Endothelial cell (in vitro differentiated cells): ENCODE results near the gene LIM2. TPM values are rescaled to one million over a fixed set of nuclear protein-coding genes. Genes with fewer than 3 reads are reported as not detected.

ENCODE experiments used
- DNase-seq: peaks from one replicate; pipeline ENCODE4 v3.0.0; 2021; ENCODE audit warnings: low spot score
- H3K27ac Mint-ChIP-seq: one replicate; pipeline ENCODE4 v1.8.0; 2021; ENCODE audit warnings: mixed read lengths, inconsistent platforms; ENCODE audit not compliant: unreplicated experiment
- H3K27me3 Mint-ChIP-seq: one replicate; pipeline ENCODE4 v1.8.0; 2021; ENCODE audit warnings: mild to moderate bottlenecking, moderate library complexity, mixed read lengths, inconsistent platforms; ENCODE audit not compliant: unreplicated experiment
- H3K36me3 Mint-ChIP-seq: one replicate; pipeline ENCODE4 v1.8.0; 2021; ENCODE audit warnings: mild to moderate bottlenecking, low read depth, mixed read lengths, inconsistent platforms; ENCODE audit not compliant: unreplicated experiment
- H3K4me1 Mint-ChIP-seq: one replicate; pipeline ENCODE4 v1.8.0; 2021; ENCODE audit warnings: mild to moderate bottlenecking, mixed read lengths, inconsistent platforms; ENCODE audit not compliant: unreplicated experiment
- H3K4me3 Mint-ChIP-seq: one replicate; pipeline ENCODE4 v1.8.0; 2021; ENCODE audit warnings: mild to moderate bottlenecking, mixed read lengths, inconsistent platforms; ENCODE audit not compliant: unreplicated experiment
- H3K9me3 Mint-ChIP-seq: one replicate; pipeline ENCODE4 v1.8.0; 2021; ENCODE audit warnings: mixed read lengths, inconsistent platforms; ENCODE audit not compliant: unreplicated experiment
- total RNA-seq: library from RNA; stranded (reverse); fragmentation: NEBNext Ultra II Directional; extraction: Animal tissue kit (Norgen Biotek cat#: 25700); gene quantifications from one replicate; pipeline ENCODE4 v1.2.1, GENCODE V29; 2021; ENCODE audit not compliant: unreplicated experiment
- TF ChIP-seq, protein P1 (sequence below): fragments of 200-600 bp; sonication (generic); IDR thresholded peaks from one replicate; pipeline ENCODE4 v1.5.0; 2021; ENCODE audit warnings: antibody characterized with exemption; ENCODE audit not compliant: unreplicated experiment

Gene LIM2
- total RNA-seq, 1 donor from 2014 or later, result not detected

DNA sequence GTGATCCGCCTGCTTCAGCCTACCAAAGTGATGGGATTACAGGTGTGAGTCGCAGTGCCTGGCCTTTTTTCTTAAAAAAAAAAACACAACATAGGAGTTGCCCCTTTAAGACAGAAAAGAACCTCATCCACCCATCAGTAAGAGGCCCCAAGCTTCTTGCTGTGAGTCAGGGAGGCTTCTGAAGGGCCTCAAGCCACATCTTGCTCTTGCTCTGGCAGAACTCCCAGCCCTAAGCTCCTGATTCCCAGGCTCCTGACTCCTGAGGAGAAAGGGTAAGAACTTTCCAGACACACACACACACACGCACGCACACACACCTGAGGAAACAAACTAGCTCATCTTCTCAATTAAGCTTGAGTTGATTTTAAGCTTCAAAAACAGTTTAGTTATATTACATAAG, 28.5 kb downstream of the LIM2 start:
- Mint-ChIP-seq H3K36me3 (no peaks in the 10 kb centered on the region), H3K27me3 (peaks cover 3% of the 10 kb centered on the region), H3K27ac (no peak overlapping the region), H3K4me3 (no peak overlapping the region), H3K9me3 (no peaks in the 10 kb centered on the region), H3K4me1 (peaks cover 11% of the 10 kb centered on the region)
- DNase-seq, result no peak
- TF ChIP-seq, protein P1, sequence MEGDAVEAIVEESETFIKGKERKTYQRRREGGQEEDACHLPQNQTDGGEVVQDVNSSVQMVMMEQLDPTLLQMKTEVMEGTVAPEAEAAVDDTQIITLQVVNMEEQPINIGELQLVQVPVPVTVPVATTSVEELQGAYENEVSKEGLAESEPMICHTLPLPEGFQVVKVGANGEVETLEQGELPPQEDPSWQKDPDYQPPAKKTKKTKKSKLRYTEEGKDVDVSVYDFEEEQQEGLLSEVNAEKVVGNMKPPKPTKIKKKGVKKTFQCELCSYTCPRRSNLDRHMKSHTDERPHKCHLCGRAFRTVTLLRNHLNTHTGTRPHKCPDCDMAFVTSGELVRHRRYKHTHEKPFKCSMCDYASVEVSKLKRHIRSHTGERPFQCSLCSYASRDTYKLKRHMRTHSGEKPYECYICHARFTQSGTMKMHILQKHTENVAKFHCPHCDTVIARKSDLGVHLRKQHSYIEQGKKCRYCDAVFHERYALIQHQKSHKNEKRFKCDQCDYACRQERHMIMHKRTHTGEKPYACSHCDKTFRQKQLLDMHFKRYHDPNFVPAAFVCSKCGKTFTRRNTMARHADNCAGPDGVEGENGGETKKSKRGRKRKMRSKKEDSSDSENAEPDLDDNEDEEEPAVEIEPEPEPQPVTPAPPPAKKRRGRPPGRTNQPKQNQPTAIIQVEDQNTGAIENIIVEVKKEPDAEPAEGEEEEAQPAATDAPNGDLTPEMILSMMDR, result no peak

DNA sequence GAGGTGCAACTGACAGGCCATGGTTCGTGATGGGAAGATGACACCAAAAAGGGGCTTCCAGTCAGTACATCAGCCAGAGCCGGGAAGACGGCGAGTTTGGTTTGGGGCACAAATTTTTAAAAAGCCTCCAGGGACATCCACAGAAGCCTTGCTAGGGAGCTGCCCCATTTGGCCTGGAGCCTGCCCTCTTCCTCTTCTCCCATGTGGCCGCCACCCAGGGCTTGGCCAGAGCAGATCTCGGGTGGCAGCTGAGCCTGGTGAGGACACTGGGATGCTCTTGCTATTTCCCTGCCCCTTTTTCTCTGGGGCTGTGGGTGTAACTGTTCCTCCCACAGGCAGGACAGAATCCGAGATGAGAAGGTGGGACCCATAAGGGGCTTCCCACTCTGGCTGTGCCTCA, 29.8 kb downstream of the LIM2 start:
- no peak for DNase-seq
- Mint-ChIP-seq H3K27me3 (peaks cover 3% of the 10 kb centered on the region), H3K27ac (no peak overlapping the region), H3K36me3 (no peaks in the 10 kb centered on the region), H3K4me3 (no peak overlapping the region), H3K4me1 (peaks cover 12% of the 10 kb centered on the region), H3K9me3 (no peaks in the 10 kb centered on the region)
- TF ChIP-seq, protein P1, result no peak

DNA sequence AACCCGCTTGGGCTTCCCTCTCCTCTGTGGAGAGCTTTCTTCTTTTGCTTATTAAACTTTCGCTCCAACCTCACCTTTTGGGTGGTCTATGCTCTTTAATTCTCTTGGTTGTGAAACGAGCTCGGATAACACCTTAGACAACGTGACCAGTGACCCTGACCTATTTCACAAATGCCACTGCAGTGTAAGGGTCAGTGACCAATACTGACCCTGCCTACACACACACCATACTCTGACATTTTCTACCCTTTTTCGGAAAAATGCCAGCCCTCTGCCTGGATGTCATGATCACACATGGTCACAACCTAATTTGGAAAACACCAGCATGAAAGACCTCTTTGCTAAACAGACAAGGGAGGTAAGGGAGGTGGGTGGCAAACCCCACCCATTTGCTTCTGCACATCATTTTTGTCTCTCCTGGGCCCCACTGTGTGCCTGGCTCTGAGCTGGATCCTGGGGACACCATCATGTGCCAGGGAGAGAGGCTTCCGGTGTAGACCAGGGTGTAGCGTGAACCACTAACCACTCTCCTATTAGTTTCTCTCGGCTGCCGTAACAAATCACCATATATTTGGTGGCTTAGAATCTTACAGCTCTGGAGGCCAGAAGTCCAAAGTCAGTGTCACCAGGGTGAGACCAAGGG, 31.5 kb downstream of the LIM2 start:
- peaks cover 11% of the 10 kb centered on the region for H3K36me3 Mint-ChIP-seq
- peaks cover 12% of the 10 kb centered on the region for H3K4me1 Mint-ChIP-seq
- no peak overlapping the region for H3K27ac Mint-ChIP-seq
- no peaks in the 10 kb centered on the region for H3K9me3 Mint-ChIP-seq
- H3K27me3 Mint-ChIP-seq, result peaks cover 6% of the 10 kb centered on the region
- no peak overlapping the region for H3K4me3 Mint-ChIP-seq
- TF ChIP-seq, protein P1, result no peak
- no peak for DNase-seq

DNA sequence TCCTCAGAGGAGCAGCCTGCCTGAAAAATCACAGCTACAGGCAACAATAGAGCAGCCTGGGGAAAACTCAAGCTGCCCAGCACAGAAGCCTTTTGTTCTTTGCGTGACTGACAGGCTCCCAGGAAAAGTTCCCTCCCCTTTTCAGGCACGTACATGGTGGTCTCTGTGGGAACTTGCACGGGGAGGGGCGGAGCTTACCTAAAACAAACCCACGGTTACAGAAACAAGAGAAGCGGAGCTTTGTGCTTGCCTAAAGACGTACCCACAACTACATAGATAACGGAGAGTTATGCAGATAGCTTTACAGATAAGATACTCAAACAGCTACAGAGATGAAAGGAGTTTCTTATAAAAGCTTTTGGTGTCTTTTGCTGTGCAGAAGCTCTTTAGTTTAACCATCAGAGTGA, 33.0 kb downstream of the LIM2 start:
- TF ChIP-seq, protein P1, result no peak
- no peak overlapping the region for H3K4me3 Mint-ChIP-seq
- H3K4me1 Mint-ChIP-seq, result peaks cover 12% of the 10 kb centered on the region
- H3K36me3 Mint-ChIP-seq, result peaks cover 11% of the 10 kb centered on the region
- peaks cover 8% of the 10 kb centered on the region for H3K27me3 Mint-ChIP-seq
- peak; percentile 46 for DNase-seq
- no peaks in the 10 kb centered on the region for H3K9me3 Mint-ChIP-seq
- peak overlapping the region; percentile 34 for H3K27ac Mint-ChIP-seq

DNA sequence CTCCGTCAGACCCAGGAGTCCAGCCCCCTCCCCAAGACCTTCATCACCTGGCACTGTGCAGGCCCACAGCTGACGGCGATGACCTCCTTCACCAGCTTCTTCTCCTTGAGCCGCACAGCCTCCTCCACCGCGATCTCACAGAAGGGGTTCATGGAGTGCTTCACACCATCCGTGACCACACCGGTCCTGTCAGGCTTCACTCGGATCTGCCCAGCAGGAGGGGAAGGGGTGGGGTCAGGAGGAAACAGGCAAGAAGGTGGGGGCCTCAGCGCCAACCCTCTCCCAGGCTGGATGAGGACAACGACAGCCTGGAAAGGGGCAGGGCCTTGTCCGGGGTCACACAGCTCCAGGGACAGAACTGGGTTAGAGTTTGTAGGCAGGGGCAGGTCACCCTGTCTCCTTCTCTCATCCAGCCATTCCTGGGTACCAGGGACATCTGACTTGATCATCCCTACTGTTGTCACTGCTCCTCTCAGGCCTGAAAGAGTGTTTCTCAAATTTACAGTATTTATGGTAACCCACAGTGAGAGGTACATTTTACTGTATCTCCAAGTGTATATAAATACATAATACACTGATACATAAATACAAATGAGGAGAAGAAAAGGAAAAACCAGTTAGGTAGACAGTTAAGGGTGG, 33.6 kb downstream of the LIM2 start:
- Mint-ChIP-seq H3K36me3 (peaks cover 11% of the 10 kb centered on the region), H3K27ac (peak overlapping the region; percentile 24), H3K9me3 (no peaks in the 10 kb centered on the region), H3K27me3 (peaks cover 8% of the 10 kb centered on the region), H3K4me1 (peaks cover 12% of the 10 kb centered on the region), H3K4me3 (no peak overlapping the region)
- DNase-seq, result no peak
- TF ChIP-seq, protein P1, result no peak
